Endothelial cell of umbilical vein (primary cell): ENCODE measurements around the gene ZFR. TPM values are rescaled to one million over a fixed set of nuclear protein-coding genes. Genes with fewer than 3 reads are reported as not detected.

Experiments
- BruUV-seq: library from RNA; stranded (reverse); fragments of 400-500 nt; replicated peaks from 2 replicates; lab custom pipeline; 2021; lab: Mats Ljungman, UMichigan
- CTCF ChIA-PET: fragments of 300-600, 350-600 bp; sonication (Branson Sonifier 250); formaldehyde crosslinking; loops from one replicate; lab custom pipeline; 2021; ENCODE audit warnings: antibody characterized with exemption, inconsistent platforms; lab: Charles Lee
- POLR2A ChIA-PET: fragments of 300-600, 350-600 bp; sonication (Branson Sonifier 250); formaldehyde crosslinking; loops from one replicate; lab custom pipeline; 2021; ENCODE audit warnings: antibody characterized with exemption, inconsistent platforms; lab: Charles Lee
- DNase-seq: peaks from one replicate; pipeline ENCODE4 v3.0.0-alpha.2; 2011; ENCODE audit warnings: low read depth, low spot score
- FAIRE-seq: peaks from 2 replicates; lab custom pipeline; 2011; peaks lifted over from hg19 to GRCh38; lab: Jason Lieb, UNC
- H2AFZ ChIP-seq: 2 replicates; pipeline ENCODE4 v1.6.0; 2012; ENCODE audit warnings: low read depth, low read length, control low read depth, inconsistent platforms
- H3K27ac ChIP-seq: 2 replicates; pipeline ENCODE4 v1.5.1; 2011; ENCODE audit warnings: low read depth, mild to moderate bottlenecking, control low read depth, low read length, moderate library complexity; ENCODE audit not compliant: insufficient read depth
- H3K27me3 ChIP-seq, 2 experiments: 2 replicates each; pipeline versions ENCODE4 v1.6.0 to v1.6.1; 2011; ENCODE audit warnings: low read length in 2 of 2, mixed read lengths in 1 of 2; ENCODE audit not compliant: control insufficient read depth in 2 of 2, insufficient read depth in 2 of 2
- H3K36me3 ChIP-seq, 2 experiments: 2 replicates in 1 of 2; 3 replicates in 1 of 2; pipeline ENCODE4 v1.5.1; 2011; ENCODE audit warnings: low read length in 2 of 2, mild to moderate bottlenecking in 1 of 2, moderate library complexity in 1 of 2; ENCODE audit not compliant: control insufficient read depth in 2 of 2, insufficient read depth in 2 of 2; ENCODE audit errors: extremely low read depth in 1 of 2
- H3K4me1 ChIP-seq: 3 replicates; pipeline ENCODE4 v1.5.1; 2011; ENCODE audit warnings: mild to moderate bottlenecking, low read length; ENCODE audit not compliant: control insufficient read depth, insufficient read depth; ENCODE audit errors: extremely low read depth
- H3K4me2 ChIP-seq: 2 replicates; pipeline ENCODE4 v1.6.1; 2011; ENCODE audit warnings: low read length, control low read depth, mixed read lengths; ENCODE audit not compliant: insufficient read depth
- H3K4me3 ChIP-seq, 3 experiments: fragments of 200-600 bp in 1 of 3; sonication (generic), shearing (Covaris generic) in 1 of 3; replicated peaks in 1 of 3; 2 replicates each; pipeline ENCODE4 v1.5.1; 2011 to 2016; ENCODE audit warnings: control low read depth in 3 of 3, low read length in 3 of 3, mild to moderate bottlenecking in 2 of 3, inconsistent platforms in 1 of 3, low read depth in 1 of 3, moderate library complexity in 1 of 3; ENCODE audit not compliant: insufficient read depth in 1 of 3
- H3K79me2 ChIP-seq: 2 replicates; pipeline ENCODE4 v1.6.0; 2012; ENCODE audit warnings: low read length, inconsistent platforms; ENCODE audit not compliant: control insufficient read depth, insufficient read depth
- H3K9ac ChIP-seq: replicated peaks from 2 replicates; pipeline ENCODE3; 2011; ENCODE audit warnings: low read length, control low read depth; ENCODE audit not compliant: insufficient read depth; ENCODE audit errors: extremely low read depth
- H3K9me1 ChIP-seq: replicated peaks from 3 replicates; pipeline ENCODE4 v1.6.0; 2011; ENCODE audit warnings: mild to moderate bottlenecking, low read length; ENCODE audit not compliant: control insufficient read depth, insufficient read depth; ENCODE audit errors: extremely low read depth
- H3K9me3 ChIP-seq: replicated peaks from 2 replicates; pipeline ENCODE4 v1.5.1; 2012; ENCODE audit warnings: low read length, inconsistent platforms; ENCODE audit not compliant: control insufficient read depth, insufficient read depth
- H4K20me1 ChIP-seq: replicated peaks from 2 replicates; pipeline ENCODE3; 2011; ENCODE audit warnings: mild to moderate bottlenecking, low read length; ENCODE audit not compliant: control insufficient read depth, insufficient read depth; ENCODE audit errors: extremely low read depth
- CTCF ChIP-seq, 2 donors: IDR thresholded peaks; 1 replicate in 1 of 2; 2 replicates in 1 of 2; pipeline ENCODE4 v1.5.1; 2011; ENCODE audit warnings: low read length in 2 of 2, mild to moderate bottlenecking in 2 of 2, moderate library complexity in 2 of 2, control low read depth in 1 of 2, inconsistent platforms in 1 of 2, low read depth in 1 of 2; ENCODE audit not compliant: insufficient read depth in 1 of 2; ENCODE audit errors: extremely low read depth in 1 of 2
- EZH2 ChIP-seq: IDR thresholded peaks from 2 replicates; pipeline ENCODE4 v1.6.1; 2012; ENCODE audit warnings: borderline replicate concordance, low read depth, mild to moderate bottlenecking, moderate library complexity, low read length, inconsistent platforms; ENCODE audit not compliant: severe bottlenecking
- FOS ChIP-seq: IDR thresholded peaks from 2 replicates; pipeline ENCODE4 v1.6.1; 2011; ENCODE audit warnings: mild to moderate bottlenecking, low read length, moderate library complexity, borderline replicate concordance; ENCODE audit not compliant: insufficient read depth
- GATA2 ChIP-seq: IDR thresholded peaks from 2 replicates; pipeline ENCODE4 v1.7.0; 2011; ENCODE audit warnings: low read depth, mild to moderate bottlenecking, moderate library complexity, mixed read lengths, low read length; ENCODE audit not compliant: insufficient read length, insufficient read depth
- JUN ChIP-seq: IDR thresholded peaks from 2 replicates; pipeline ENCODE4 v1.6.1; 2011; ENCODE audit warnings: borderline replicate concordance, low read depth; ENCODE audit not compliant: insufficient read length, insufficient read depth
- MAX ChIP-seq: IDR thresholded peaks from 2 replicates; pipeline ENCODE4 v1.6.1; 2011; ENCODE audit not compliant: insufficient read depth, insufficient read length
- MYC ChIP-seq: IDR thresholded peaks from one replicate; pipeline ENCODE4 v1.6.1; 2011; ENCODE audit warnings: mild to moderate bottlenecking, low read depth, low read length
- POLR2A ChIP-seq: IDR thresholded peaks from 2 replicates; pipeline ENCODE4 v1.6.1; 2012; ENCODE audit warnings: low read depth, mild to moderate bottlenecking, control low read depth, low read length
- POLR2AphosphoS5 ChIP-seq: IDR thresholded peaks from 2 replicates; pipeline ENCODE4 v1.6.1; 2012; ENCODE audit warnings: low read depth, mild to moderate bottlenecking, control low read depth, low read length, moderate library complexity; ENCODE audit not compliant: insufficient read depth
- dilution Hi-C: fragments of 300-500 bp; cut with MboI; formaldehyde crosslinking; loops from one replicate; pipeline ENCODE4 v1.15.0; 2019; ENCODE audit warnings: low sequenced_read_pairs; ENCODE audit not compliant: extremely low pct_ligation_motif_present
- intact Hi-C: fragments of 100-400 bp; cut with micrococcal nuclease; formaldehyde crosslinking; loops from one replicate; pipeline ENCODE4 v1.10.0; 2022
- polyA plus RNA-seq, 4 experiments: library from polyadenylated mRNA; depleted of rRNA in 3 of 4; stranded (reverse) in 3 of 4; unstranded in 1 of 4; fragments of >200 nt; gene quantifications; 2 replicates each; pipeline versions ENCODE4 v1.2.1 to v1.2.3, GENCODE V29; 2011 to 2012; ENCODE audit warnings: missing spikeins in 1 of 4
- total RNA-seq: library from RNA; stranded (reverse); gene quantifications from 2 replicates; pipeline ENCODE4 v1.2.3, GENCODE V29; 2021

The ZFR gene
- total and polyA plus RNA-seq, 2 donors (not counting 3 experiments of a cell fraction or from before 2014, with no cell fraction given) = 60.1 to 79.4 TPM

- no peak for FAIRE-seq
- dilution Hi-C loops = no loop called here
- H3K4me3 ChIP-seq = no peak overlapping the region
Observed at GRCh38 chr5:32476891-32477290, 32.4 kb upstream of the ZFR start.

More at GRCh38 chr5:32476891-32477290, 32.4 kb upstream of the ZFR start:
- Histone ChIP-seq H4K20me1 (no peaks in the 10 kb centered on the region), H3K9me1 (no peaks in the 10 kb centered on the region), H3K27me3 (no peaks in the 10 kb centered on the region), H3K36me3 (no peaks in the 10 kb centered on the region), H3K9ac (no peak overlapping the region), H3K4me1 (no peaks in the 10 kb centered on the region), H3K9me3 (no peaks in the 10 kb centered on the region), H3K4me2 (no peak overlapping the region), H3K27ac (no peak overlapping the region), H3K79me2 (no peaks in the 10 kb centered on the region), H2AFZ (no peak overlapping the region)
- CTCF ChIA-PET = interaction anchor here (3.7 kb wide), 1 partner anchor 12 kb away, joined by 15 read pairs; no protein-coding TSS in a partner anchor
- TF ChIP-seq MYC (no peak), FOS (no peak), JUN (no peak), MAX (no peak), POLR2AphosphoS5 (no peak), CTCF (IDR thresholded peaks at IDR 0.05; ENCODE audit: extremely low read depth in 1 of 2, insufficient read depth in 1 of 2, low read depth in 1 of 2, low read length in 2 of 2) (no peak), EZH2 (no peak), GATA2 (no peak), POLR2A (no peak)
- no TSS peak for BruUV-seq
- POLR2A ChIA-PET = no interaction called here
- no peak for DNase-seq
- intact Hi-C loops = no loop called here
